ENCODE measurements around the gene RRAD.

- no peak for TF ChIP-seq CTCF (IDR thresholded peaks at IDR 0.05; ENCODE audit: extremely low read depth in 1 of 2, insufficient read depth in 1 of 2, low read depth in 1 of 2, low read length in 2 of 2)
- TF ChIP-seq POLR2A (IDR thresholded peaks at IDR 0.05; ENCODE audit: low read depth, low read length): no peak
- no peak for TF ChIP-seq POLR2AphosphoS5 (IDR thresholded peaks at IDR 0.05; ENCODE audit: insufficient read depth, low read depth, low read length)
- TF ChIP-seq GATA2 (IDR thresholded peaks at IDR 0.05; ENCODE audit: insufficient read depth, insufficient read length, low read depth, low read length): no peak
- TF ChIP-seq MAX (IDR thresholded peaks at IDR 0.05; ENCODE audit: insufficient read depth, insufficient read length): no peak
Observed at GRCh38 chr16:66935314-66936011, 10.1 kb upstream of the RRAD start, which contains the start of gene CES2.
